ENCODE results near the gene ADAMTS14.

- TF ChIP-seq POLR2A (IDR thresholded peaks at IDR 0.05; ENCODE audit: low read length): no peak
- TF ChIP-seq GATA1 (IDR thresholded peaks at IDR 0.05; ENCODE audit: low read depth, low read length): no peak
Observed at GRCh38 chr10:70671619-70672164, 614 bp upstream of the ADAMTS14 start.

All from erythroblast (primary cell).